GM18519 (cell line): ENCODE results near the gene ZNF423.
"Not testable (repeated sequence)": the region's sequence is repeated elsewhere in the genome, so short reads cannot be mapped to it uniquely, and the experiment has no call there.

ENCODE experiments used
- ATAC-seq: cut with Tn5 transposase; IDR thresholded peaks from one replicate; pipeline ENCODE4 v1.9.1; 2021; ENCODE audit warnings: mild to moderate bottlenecking, moderate library complexity; ENCODE audit not compliant: unreplicated experiment, low FRiP score

ZNF423 gene

GRCh38 chr16:49855822-49856671 lies at the start of gene ZNF423:
Gene ZNF423 (minus strand): TSS chr16:49856112. CDS start chr16:49855774, 338 bp downstream.
- no peak for ATAC-seq

GRCh38 chr16:49904348-49905062 lies 48.6 kb upstream of the ZNF423 start:
- no peak for ATAC-seq

- no peak for ATAC-seq
Measured at GRCh38 chr16:49902908-49903307, 47.0 kb upstream of the ZNF423 start.

- no peak for ATAC-seq
Measured at GRCh38 chr16:49901711-49902110, 45.8 kb upstream of the ZNF423 start.

GRCh38 chr16:49900875-49901274 lies 45.0 kb upstream of the ZNF423 start:
- no peak for ATAC-seq

- ATAC-seq: no peak
Measured at GRCh38 chr16:49899991-49900695, 44.2 kb upstream of the ZNF423 start.

GRCh38 chr16:49896447-49896964 lies 40.6 kb upstream of the ZNF423 start:
- no peak for ATAC-seq

- ATAC-seq: peak; percentile 46
Measured at GRCh38 chr16:49890876-49891275, 35.0 kb upstream of the ZNF423 start.

GRCh38 chr16:49889725-49890397 lies 33.9 kb upstream of the ZNF423 start:
- ATAC-seq: no peak

- no peak for ATAC-seq
Measured at GRCh38 chr16:49886554-49887094, 30.7 kb upstream of the ZNF423 start.

GRCh38 chr16:49884033-49885015 lies 28.4 kb upstream of the ZNF423 start:
- no peak for ATAC-seq

- no peak for ATAC-seq
Measured at GRCh38 chr16:49883076-49884014, 27.4 kb upstream of the ZNF423 start.

- ATAC-seq: no peak
Measured at GRCh38 chr16:49881890-49882289, 26.0 kb upstream of the ZNF423 start.

GRCh38 chr16:49878540-49878939 lies 22.6 kb upstream of the ZNF423 start:
- ATAC-seq: not testable (repeated sequence)

- no peak for ATAC-seq
Measured at GRCh38 chr16:49876716-49877129, 20.8 kb upstream of the ZNF423 start.

GRCh38 chr16:49875806-49876715 lies 20.1 kb upstream of the ZNF423 start:
- ATAC-seq: no peak
